HG02885 (cell line): ENCODE measurements around the gene SPI1.

Experiments
- ATAC-seq: cut with Tn5 transposase; IDR thresholded peaks from one replicate; pipeline ENCODE4 v1.9.1; 2021; ENCODE audit warnings: mild to moderate bottlenecking; ENCODE audit not compliant: unreplicated experiment, poor library complexity

The SPI1 gene

DNA sequence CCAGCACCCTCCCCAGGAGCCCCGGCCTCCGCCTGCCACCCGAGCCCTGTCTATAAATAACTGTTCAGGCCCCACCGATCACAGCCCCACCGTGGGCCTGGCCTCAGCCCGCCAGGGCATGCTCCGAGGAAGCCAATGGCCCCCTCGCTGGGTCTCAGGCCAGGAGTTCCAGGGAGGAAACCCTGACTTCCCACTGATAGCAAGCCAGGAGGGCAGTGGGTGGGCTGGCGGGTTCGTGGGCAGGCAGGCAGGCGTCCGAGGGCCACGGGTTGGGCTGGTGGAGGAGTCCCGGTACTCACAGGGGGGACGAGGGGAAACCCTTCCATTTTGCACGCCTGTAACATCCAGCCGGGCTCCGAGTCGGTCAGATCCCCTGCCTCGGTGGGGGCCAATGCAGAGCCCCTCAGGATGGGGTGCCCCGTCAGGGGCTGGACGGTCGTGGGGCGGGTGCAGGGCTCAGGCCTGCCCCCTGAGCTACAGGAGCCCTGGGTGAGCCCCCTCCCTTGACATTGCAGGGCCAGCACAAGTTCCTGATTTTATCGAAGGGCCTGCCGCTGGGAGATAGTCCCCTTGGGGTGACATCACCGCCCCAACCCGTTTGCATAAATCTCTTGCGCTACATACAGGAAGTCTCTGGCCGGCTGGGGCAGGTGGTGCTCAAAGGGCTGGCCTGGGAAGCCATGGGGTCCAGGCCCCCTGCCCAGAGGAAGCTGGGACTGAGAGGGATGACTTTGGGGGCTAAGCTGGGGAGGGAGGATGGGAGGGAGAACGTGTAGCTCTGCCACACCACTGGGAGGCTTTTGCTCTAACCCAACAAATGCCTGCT is at the start of gene SPI1:
SPI1 (minus strand) TSS at position 538 of the 826 bp plus-strand sequence; CDS start at position 344, 194 bp downstream.
- ATAC-seq: peak; percentile 83

DNA sequence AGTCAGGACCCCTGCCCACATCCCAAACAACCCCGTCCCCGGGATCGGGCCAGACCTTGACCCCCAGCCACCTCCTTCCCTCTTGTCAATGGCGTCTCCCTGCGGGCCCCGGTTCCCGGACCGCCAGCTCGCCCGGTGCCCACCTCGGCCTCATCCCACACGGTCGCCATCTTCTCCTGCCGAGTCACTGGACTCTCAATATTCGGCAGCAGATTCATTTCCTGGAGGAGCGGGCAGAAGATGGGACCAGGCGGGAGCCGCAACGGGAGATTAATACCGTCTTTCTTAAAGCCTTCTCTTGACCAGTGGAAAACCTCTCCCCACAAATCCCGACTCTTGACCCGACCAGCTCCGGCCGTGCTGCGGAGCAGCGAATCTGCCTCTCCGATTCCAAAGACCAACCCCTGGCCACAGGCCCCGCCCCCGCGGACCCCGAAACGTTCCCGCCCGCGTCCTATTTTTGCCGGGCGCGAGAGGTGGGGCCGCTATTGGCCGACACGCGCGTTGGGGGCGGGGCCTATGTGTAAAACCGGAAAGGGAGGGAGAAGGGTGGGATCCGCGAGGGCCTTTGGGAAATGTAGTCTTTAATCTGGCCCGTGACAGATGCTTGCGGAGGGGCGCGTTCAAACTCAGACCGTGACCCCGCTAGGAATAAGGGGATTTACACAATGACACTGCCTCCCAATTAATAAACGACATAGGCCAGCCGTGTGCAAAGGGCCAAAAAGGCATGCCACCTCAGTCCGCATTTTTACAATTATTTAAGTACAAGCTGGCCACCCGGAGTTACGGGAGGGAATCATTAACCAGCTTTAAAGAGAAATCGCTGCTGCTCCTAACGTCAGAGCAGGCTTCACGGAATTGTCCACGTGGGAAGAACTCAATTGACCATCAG is 48.0 kb upstream of the SPI1 start, which contains the start of gene PSMC3:
PSMC3 (minus strand) TSS at position 378 of the 895 bp plus-strand sequence; CDS start at position 218, 160 bp downstream.
- peak; percentile 94 for ATAC-seq

DNA sequence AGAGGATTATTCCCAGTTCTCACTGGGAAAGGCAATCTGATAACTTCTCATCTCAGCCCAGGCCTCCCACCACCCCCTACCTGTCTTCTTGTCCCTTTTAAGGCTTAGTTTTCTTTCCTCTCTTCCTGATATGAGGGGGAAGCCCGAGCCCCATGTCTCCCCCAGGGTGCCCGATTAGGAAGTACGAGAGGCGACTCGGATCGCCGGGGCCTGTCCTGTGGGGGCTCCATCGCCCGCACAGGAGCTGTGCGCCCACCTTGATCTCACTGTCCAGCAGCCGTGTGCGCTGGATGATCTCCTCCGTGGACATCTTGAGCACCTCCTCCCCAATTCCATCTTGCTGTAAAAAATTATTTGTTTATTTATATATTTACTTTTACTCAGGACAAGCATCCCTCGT is 47.3 kb upstream of the SPI1 start:
- ATAC-seq: no peak

DNA sequence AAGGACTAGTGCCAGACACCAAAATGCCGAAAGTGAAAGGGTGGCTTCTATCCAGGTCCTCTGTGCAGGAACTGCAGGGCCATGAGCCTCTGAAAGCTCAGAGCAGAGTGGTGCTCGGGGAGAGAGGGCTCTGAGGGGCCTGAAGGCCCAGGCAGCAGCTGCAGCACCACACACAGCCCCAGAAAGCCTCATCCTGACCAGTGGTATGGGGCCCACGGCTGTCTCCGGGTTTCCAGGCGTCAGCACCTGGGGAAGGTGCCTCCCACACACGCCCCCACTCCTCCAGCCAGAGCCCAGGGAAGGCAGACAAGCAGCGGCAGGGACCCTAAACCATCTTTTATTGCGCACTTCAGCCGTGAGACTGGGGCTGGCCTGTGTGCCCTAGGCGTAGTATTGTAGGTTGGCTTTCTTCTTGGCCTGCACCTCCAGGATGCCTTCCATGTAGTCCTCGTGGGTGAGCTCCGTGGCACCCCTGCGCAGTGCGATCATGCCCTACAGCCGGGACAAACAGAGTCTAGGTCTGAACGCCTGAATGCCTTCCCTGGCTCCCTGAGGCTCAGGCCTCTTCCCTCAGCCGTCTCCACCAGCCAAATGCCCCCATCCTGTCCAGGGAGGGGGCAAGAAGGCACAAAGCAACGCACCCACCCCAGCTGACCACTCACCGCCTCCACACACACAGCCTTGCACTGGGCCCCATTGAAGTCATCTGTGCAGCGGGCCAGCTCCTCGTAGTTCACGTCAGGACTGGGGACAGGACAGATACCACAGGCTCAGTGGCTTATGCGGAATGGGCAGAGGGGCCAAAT is 40.3 kb upstream of the SPI1 start:
- no peak for ATAC-seq

DNA sequence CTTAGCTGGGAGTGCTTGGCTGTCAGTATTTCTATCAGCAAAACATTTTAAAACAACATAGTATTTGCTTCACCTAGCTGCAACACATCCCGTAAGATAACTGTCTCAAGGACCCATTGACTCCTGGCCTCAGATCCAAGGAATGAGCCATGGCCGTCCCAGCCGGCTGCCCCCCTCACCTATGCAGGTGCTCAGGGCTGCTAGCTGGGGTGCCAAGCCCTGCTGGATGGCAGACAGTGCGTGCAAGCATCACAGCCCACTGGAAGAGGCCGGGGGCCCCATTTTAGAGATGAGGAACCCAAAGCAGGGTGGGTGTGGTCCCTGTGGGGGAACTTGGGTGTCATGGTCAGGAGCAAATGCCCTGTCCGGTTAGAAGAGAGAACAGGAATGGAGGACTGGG is 39.4 kb upstream of the SPI1 start:
- no peak for ATAC-seq

DNA sequence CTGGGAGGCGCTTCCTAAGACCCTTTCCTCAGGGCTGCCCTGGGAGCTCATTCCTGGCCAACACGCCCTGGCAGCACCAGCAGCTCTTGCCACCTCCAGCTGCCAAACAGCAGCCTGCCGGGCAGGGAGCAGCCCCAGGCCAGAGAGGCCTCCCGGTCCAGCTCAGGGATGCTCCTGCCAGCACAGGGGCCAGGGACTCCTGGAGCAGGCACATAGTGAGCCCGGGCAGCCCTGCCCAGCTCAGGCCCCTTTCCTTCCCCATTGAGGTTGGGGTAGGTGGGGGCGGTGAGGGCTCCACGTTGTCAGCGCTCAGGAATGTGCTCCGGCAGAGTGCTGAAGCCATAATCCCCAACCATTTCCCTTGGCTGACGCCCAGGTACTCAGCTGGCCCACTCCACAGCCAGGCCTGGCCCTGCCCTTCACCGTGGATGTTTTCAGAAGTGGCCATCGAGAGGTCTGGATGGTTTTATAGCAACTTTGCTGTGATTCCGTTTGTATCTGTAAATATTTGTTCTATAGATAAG is 37.7 kb upstream of the SPI1 start:
- ATAC-seq: no peak

DNA sequence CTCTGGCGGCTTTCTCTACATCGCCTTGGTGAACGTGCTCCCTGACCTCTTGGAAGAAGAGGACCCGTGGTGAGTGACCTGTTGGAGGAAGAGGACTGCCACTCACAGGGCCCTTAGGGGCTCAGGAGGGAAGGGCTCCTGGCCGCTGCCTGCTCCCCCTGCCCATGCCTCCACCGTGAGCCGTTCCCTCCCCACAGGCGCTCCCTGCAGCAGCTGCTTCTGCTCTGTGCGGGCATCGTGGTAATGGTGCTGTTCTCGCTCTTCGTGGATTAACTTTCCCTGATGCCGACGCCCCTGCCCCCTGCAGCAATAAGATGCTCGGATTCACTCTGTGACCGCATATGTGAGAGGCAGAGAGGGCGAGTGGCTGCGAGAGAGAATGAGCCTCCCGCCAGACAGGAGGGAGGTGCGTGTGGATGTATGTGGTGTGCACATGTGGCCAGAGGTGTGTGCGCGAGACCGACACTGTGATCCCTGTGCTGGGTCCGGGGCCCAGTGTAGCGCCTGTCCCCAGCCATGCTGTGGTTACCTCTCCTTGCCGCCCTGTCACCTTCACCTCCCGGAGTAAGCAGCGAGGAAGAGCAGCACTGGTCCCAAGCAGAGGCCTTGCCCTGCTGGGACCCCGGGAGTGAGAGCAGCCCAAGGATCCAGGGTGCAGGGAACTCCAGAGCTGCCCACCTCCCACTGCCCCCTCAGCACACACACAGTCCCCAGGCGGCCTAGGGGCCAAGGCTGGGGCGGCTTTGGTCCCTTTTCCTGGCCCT is 36.9 kb upstream of the SPI1 start:
- ATAC-seq: no peak

DNA sequence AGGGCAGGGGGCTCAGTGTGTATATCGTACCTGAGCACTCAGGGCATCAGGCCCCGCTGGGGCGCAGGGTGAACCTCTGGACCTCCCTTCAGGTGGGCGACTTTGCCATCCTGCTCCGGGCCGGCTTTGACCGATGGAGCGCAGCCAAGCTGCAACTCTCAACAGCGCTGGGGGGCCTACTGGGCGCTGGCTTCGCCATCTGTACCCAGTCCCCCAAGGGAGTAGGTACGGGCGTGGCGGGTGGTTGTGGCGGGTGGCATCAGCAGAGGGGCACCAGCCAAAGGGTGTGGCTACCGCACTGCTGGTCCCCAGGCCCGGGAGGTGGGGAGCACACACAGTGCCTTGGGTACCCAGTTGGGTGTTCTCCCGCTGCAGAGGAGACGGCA is 36.3 kb upstream of the SPI1 start:
- no peak for ATAC-seq

DNA sequence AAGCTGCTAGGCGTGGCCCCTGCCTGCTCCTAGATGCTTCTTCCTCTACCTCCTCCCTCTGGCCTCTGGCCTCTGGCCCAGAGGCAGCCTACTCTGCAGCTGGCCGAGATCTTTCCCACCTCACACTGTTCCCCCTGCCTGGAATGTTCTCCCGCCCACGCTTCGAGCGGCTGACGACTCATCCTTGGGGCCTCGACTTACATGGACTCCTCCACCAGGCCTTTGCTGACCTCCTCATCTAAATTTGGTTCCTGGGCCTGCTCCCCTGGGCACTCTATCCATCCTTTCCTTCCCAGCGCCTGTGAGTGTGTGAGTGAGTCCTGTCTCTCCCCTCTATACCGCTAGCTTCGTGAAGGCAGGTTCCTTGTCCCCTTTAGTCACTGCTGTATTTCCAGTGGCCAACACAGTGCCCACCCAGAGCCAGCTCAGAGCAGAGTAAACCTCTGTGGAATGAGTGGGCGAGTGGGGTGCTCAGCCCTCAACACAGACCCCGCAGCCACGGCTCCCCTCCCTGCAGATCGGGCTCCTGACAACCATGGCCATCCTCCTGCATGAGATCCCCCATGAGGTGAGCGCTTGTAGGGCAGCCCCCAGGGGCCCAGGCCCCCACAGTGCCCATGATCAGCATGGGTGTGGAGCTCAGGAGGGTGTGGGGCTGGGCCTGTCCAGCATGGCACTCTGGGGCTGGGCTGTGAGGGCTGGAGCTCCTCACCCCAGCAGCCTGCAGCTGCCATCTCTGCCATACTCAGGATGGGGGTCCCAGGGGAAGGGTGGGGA is 35.7 kb upstream of the SPI1 start:
- ATAC-seq: no peak

DNA sequence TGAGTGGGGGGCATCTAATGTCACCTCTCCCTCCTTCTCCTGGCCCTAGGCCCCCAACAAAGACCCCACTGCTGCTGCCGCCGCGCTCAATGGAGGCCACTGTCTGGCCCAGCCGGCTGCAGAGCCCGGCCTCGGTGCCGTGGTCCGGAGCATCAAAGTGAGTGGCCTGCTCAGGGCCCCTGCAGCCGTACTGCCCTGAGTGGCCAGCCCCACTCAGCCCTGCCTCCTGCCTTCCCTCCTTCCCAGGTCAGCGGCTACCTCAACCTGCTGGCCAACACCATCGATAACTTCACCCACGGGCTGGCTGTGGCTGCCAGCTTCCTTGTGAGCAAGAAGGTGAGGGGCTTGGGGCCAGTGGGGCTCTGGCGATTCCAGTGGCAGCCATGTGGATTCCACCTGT is 35.0 kb upstream of the SPI1 start:
- ATAC-seq: no peak

DNA sequence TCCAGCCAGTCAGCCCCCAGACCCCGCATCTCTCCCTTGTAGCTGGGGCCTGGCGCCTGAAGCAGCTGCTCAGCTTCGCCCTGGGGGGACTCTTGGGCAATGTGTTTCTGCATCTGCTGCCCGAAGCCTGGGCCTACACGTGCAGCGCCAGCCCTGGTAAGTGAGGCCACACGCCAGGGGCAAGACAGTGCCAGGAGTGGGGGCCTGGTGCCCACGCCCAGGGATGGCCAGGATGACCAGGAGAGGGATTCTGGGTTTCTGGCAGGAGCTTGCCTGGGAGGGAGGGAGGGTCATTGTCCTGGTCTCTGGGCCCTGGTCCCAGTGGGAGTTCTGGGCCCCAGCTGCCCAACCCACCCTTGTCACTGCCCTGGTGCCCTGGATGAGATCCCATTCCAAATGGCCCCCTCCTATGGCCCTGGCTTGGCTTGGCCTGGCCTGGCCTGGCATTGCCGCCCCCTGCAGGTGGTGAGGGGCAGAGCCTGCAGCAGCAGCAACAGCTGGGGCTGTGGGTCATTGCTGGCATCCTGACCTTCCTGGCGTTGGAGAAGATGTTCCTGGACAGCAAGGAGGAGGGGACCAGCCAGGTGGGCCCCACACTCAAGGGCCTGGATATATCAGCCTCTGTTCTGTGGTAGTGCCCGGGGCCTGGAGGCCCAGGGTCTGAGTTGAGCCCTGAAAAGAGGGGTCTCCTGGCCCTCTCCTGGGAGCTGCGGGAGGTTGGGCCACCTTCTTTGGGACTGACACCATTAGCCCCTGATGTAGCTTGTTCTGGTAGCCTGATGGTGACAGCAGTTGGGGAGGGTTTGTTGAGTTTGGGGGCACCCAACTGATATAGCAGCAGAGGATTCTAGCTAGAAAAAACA is 33.8 kb upstream of the SPI1 start:
- no peak for ATAC-seq

DNA sequence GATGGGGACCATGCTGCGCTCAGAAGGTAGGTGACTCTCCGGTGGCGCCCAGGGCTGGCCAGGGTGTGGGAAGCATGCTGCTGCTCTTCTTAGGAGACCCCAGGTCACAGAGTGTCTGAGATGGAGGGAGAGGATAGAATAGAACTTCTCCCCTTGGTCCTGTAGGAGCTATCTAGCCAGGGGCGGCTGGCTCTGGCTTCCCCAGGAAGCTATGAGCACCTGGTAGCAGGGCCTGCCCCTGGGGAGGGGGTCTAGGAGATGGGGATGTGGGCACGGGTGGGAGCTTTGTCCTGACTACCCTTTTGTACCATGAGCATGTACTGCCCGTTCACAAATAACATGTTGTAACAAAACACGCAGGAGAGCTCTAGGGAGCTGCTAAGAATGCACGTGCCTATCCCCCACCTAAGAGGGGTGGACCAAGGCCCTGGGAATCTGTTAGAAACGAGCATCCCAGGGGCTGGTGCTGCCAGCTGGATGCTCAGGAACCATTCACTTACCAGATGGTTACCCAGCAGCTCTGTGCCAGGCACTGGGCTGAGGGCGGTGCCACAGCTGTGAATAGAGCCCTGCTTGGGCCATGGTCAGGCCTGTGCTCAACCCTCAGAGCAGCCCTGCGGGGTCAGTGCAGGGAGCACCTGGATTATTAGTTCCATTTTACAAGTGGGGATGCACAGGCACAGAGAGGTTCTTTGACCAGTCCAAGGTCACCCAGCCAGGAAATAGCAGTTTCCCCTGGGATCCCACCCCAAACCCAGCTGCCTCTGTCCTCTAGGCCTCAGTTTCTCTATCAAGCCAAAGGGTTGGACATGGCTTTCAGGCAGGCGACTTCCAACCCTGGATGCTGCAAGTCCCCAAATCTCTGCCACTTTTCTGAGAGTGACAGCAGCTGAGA is 32.3 kb upstream of the SPI1 start:
- ATAC-seq: no peak

DNA sequence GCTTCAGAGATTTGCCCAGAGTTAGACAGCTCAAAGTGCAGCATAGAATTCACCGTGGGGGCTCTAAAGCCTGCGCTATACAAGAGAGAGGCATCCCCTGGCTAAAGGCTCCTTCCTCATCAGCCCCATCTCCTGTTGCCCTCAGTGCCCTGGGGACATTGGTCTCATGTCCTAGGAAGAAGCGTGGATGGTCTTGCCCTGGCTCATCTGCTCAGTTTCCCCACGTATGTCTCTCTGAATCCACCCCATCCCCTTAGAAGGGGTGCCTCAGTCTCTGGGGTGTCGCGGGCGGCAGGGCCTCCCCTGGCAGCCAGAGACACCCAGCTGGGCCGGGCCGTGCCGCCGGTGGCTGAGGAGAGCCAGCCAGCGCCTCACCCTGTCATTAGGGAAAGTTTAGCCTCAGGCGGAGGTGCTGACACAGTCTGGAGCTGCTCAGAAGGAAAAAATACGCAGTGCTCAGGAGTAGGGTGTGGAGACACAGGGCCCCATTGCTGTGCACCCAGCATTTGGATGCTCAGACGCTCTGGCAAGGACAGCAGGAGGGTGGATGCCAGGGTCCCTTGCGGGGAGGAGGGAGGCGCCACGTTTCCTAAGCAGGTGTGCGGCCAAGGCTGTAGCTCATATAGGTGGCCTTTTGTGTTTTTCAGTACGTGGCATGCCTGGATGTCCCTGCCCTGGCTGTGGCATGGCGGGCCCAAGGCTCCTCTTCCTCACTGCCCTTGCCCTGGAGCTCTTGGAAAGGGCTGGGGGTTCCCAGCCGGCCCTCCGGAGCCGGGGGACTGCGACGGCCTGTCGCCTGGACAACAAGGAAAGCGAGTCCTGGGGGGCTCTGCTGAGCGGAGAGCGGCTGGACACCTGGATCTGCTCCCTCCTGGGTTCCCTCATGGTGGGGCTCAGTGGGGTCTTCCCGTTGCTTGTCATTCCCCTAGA is 31.4 kb upstream of the SPI1 start:
- ATAC-seq: no peak

DNA sequence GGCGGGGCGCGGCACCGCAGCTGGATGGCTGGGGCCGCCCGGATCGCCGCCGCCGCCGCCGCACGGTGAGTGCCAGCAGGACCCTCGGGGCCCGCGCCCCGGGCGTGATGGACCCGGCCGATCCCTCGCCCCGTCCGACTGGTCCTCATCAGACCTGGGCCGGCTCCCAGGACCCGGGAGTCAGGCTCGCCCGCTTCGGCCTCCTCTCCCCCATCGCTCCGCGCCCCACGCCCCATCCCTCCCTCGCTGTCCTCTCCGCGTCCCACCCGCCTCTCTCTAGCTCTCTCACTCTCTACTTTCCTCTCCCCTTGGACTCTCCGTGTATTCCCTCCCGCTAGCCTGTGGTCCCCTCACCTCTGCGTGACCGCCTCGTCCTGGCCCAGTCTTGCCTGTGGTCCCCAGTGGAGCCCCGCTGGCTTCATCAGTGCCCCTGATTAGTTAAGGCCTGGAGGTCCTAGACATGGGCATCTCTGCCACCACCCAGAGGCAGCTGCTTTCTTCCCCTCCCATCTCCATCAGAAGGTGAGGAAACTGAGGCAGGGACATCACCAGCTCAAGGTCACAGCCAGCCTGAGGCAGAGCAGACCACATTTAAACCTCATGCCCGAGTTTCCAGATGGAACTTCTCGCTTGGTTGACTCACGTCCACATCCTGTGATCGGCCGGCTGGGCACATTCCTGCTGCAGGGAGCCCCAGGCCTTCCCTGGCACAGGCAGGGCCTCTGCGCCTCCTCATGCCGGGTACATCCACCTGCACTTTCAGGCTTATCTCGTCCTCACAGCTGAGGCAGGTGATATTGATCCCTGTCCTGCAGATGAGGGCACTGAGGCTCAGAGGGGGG is 30.5 kb upstream of the SPI1 start:
- ATAC-seq: no peak
